Stimulated activated CD4-positive, alpha-beta T cell treated with anti-CD3 and anti-CD28 coated beads, TNF-alpha, amount 100 ng/mL, for 4 hours (primary cell): Measurements from ENCODE around the gene RAD51AP1.

ENCODE experiments used
- DNase-seq, 3 experiments: peaks; one replicate each; pipeline ENCODE4 v3.0.0-alpha.2; 2020; ENCODE audit warnings: low read depth in 3 of 3

RAD51AP1 gene

GRCh38 chr12:4591180-4591687 is 52.5 kb downstream of the RAD51AP1 start:
- DNase-seq, result no peak

- DNase-seq, result no peak
Observed at GRCh38 chr12:4595881-4596280, 57.2 kb downstream of the RAD51AP1 start.

DNA sequence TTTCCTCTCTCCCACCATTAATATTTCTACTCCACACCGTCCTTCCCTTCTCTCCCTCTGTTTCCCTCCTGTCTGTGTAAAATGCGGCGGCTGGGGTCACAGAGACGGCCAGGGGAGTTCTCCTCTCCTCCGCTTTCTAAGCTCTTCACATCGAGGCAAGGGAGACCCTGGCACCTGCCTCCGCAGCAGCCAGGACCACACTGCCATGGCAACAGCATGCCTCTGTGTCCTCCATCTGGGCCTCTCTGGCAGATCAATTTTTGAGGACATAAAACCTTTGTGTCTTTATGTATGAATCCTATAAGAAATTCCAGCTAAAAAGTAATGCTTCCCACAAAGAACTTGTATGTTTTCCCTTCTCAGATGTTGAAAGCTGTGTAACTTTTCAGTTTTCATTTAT is 64.7 kb downstream of the RAD51AP1 start:
- no peak for DNase-seq

DNA sequence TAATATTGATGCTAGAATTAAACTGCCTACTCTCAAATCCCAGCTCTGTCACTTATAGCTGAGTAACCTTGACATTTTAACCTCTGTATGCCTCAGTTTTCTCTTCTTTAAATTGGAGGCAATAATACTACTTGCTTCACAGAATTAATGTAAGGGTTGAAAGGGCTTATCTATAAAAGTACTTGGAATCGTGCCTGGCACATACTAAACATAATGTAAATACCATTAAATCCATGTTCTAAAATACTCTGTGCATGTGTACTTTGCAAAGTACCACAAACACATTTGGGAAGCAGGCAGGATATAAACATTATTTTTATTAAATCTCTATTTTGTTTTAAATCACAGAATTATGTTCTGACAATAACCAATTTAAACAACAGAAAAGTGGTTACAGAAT is 65.3 kb downstream of the RAD51AP1 start:
- no peak for DNase-seq

GRCh38 chr12:4604684-4605193 is 66.0 kb downstream of the RAD51AP1 start:
- DNase-seq, result peak; percentile 47 to 66 (median 65)

GRCh38 chr12:4607056-4607455 is 68.4 kb downstream of the RAD51AP1 start:
- no peak for DNase-seq

- DNase-seq, result no peak
Observed at GRCh38 chr12:4609071-4609470, 70.4 kb downstream of the RAD51AP1 start.
